Fibroblast of peridontal ligament (primary cell): Measurements from ENCODE around the gene TSG101.
A peak's percentile ranks its signal among the peaks of the same experiment; 100 is the strongest.

ENCODE experiments used
- DNase-seq: peaks from one replicate; pipeline ENCODE4 v3.0.0-alpha.2; 2010; ENCODE audit errors: extremely low read depth

Gene TSG101

DNA sequence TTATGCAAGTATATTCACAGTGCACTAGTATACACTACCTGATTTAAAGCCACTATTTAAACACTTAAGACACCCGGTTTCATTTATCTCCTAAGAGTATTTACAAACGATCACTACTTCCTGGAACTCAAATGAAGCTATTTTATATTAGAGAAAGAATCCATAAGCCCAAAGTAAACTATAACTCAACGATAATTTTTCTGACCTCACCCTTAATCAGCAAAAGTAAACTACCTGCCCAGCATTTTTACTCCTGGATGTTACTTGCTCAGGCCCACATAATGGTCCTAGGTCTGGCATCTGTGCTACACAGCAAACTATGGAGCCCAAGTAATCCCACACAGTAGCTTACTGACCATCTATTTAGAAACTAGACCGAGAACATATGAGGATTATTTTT, 33.4 kb downstream of the TSG101 start:
- DNase-seq, result no peak

DNA sequence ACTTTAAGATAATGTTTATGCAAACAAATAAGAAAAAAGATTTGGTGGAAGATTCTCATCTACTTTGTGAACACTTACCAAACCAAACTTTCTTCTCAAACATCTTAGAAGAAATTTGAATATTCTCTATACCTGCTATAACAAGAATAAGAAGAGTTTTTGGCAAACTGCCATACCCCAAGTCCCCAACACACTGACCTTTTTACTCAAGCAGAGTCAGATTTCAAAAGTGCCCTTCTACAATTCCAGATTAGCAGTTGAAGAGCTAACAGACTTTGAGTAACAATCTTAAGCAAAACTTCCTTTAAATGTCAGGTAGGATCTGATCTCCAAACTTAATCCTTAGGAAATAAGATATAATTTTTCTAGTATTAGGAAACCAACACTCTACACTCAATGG, 33.9 kb downstream of the TSG101 start:
- DNase-seq, result peak; percentile 5

DNA sequence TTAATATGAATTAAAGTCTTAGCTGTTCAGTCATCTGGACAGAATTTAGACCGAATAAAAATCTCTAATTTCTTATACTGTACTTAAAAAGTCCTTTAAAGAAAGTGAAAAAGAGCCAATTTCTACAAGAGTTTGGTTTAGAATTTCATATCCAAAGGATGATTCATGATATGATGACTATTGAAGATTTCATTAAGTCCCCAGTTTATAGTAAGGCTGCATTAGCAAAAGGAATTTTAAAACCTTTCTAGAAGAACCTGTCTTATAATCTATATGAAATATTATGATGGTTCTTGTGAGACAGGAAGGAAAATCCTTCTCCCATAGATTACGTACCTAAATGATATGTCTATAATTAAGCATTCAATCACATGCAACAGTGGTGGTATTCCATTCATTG, 34.8 kb downstream of the TSG101 start:
- DNase-seq, result peak; percentile 24

DNA sequence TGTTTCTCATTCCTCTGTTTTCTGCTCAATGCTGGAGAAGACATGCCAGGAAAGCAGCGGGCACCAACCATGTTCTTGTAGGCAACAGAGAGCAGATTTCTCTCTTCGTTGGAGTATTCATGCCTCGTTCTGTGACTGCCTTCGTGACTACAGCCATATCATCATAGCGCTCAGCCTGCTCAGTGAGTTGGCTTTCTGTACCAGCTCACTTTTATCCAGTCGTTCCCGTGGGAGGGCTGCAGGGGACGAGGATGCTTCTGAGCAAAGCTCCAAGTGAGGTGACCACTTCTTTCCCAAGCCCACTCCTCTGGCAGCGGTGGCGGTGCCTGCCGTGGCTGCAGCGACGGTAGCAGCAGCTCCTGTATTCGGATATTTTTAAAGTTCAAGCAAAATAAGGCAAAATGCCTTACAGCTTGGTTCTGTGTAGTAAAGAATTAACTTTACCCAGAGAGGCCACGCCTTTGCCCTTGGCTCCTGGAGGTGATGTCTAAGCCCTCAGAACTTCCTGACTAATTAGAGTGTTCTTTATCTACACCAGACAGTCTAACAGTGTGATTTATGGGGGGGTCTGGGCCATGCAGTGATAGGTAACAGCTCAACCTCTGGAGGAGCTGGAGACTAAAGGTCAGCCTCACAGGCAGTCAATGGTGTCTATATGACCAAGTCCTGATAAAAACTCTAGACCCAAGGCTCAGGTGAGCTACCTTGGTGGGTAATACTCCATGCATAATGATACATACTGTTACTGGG, 35.8 kb downstream of the TSG101 start:
- DNase-seq, result no peak

DNA sequence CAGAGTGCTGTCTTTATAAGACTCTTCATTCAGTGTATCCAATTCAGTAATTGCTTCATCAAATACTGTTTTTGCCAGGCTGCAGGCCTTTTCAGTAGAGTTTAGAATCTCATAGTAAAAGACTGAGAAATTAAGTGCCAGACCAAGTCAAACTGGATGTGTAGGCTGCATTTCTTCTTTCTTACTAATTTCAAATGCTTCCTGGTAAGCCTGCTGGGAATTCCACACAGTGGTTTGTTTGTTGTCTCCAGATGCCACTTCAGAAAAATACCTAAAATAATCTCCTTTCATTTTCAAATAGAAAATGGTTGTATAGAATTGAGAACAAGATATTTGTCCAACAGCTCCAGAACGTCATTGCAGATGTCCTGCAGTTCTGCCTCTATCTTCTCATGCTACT, 36.4 kb downstream of the TSG101 start:
- peak; percentile 29 for DNase-seq

DNA sequence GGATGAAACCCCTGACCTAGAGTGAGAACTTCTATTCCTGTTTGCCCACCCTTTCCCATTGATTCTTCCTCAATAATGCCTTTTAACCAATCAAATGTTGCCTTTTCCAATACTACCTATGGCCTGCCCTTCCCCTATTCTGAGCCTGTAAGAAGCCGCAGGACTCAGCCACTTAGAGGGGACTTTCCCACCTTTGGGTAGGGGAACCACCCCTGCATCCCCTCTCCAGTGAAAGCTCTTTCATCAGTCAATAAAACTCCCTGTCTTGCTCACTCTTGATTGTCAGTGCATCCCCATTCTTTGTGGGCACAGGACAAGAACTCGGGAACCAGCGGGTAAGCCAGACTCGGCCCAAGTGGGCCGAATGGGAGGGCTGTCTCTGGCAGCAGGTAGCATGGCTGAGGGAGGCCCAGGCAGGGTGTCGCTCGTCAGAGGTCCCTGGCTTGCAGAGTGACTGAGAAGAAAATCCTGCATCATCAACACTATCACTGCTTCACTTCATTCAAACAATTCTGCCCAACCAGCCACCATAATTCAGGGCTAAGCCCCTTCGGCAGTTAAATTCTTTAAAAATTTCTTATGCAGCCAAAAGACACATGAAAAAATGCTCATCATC, 40.7 kb downstream of the TSG101 start:
- DNase-seq, result no peak

DNA sequence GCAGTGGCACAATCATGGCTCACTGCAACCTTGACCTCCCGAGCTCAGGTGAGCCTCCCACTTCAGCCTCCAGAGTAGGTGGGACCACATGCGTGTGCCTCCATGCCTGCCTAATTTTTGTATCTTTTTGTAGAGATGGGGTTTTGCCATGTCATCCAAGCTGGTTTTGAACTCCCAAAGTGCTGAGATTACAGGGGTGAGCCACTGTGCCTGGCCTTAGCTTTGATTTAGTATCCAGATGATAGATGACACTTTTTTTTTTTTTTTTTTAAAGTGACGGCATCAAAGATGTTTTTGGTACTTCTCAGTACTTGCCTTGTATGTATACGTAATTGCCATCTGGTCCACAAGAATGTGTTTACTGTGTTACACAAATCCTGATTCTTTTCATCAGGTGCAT, 47.7 kb downstream of the TSG101 start:
- DNase-seq, result no peak

DNA sequence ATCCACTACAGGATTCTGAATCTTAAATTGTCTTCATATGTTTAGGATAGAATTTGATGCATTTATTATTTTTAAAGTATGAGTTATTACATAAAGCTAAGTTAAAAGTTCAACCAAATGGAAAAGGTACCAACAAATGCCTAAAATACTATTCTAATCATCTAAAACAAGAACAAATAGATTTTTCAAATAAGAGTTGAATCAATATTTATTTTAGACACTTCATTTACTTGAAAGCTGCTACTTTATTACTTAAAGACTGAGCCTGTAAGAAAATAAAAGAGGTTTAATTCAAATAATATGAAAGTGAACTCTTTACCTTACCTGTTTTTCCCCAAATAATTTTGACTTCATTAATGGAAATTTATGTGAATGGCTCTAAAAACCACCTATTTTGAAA, 54.2 kb downstream of the TSG101 start:
- no peak for DNase-seq

DNA sequence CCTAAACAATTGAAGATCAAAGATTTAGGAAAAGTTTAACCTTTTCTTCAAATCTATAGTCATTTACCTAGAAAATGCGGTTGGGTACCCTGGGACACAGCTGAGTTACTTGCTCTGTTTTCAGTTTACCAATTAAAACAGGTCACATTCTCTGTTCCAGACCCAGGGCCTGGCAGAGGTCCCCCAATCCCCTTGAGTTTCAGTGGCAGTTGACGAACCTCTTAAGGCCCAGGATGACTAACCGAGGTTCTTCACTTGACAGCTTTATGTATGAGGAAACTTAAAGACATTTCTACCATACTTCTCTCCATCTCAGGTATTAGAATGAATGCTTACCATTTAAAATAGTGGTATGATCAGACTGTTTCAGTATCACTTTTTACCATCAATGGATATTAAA, 54.7 kb downstream of the TSG101 start:
- DNase-seq, result no peak

DNA sequence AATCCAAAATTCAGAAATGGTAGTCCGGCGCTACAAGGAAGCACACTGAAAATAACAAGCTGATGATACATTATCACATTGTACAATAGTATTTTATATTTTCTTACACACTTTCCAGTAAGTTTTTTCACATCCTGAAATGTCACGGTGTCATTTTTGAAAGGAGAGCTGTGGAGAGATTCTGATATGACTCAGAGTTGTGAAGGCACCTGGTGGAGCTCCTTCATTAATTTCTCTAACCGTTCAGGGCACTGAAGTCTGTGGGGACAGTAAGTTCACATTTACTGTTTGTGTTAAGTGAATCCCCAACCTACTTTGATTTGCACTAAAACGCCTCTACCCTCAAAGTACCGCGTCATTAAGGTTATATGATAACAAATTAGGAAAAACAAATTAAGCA, 57.8 kb downstream of the TSG101 start:
- DNase-seq, result no peak

DNA sequence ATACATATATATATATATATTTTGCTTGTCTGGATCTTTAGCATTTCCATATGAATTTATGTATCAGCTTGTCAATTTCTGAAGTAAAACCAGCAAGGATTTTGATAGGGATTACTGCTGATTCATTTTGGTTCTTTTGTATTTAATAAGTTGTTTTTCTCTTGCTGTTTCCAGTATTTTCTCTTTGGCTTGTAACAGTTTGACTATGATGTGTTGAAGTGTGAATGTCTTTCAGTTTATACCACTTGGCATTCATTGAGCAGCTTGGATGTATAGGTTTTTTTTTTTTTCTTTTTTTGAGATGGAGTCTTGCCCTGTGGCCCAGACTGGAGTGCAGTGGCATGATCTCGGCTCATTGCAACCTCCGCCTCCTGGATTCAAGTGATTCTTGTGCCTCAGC, 58.7 kb downstream of the TSG101 start:
- no peak for DNase-seq

DNA sequence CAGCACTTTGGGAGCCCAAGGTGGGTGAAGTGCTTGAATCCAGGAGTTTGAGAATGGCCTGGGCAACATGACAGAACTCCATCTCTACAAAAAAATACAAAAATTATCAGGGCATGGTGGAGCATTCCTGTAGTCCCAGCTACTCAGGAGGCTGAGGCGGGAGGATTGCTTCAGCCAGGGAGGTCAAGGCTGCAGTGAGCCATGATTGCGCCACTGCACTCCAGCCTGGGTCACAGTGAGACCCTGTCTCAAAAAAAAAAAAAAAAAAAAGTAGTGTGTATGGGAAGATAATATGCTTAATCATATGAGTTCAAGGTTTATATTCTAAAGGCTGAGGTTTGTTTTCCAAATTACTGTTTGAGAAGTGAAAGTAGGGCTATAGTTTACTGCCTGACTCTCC, 60.3 kb downstream of the TSG101 start:
- no peak for DNase-seq

DNA sequence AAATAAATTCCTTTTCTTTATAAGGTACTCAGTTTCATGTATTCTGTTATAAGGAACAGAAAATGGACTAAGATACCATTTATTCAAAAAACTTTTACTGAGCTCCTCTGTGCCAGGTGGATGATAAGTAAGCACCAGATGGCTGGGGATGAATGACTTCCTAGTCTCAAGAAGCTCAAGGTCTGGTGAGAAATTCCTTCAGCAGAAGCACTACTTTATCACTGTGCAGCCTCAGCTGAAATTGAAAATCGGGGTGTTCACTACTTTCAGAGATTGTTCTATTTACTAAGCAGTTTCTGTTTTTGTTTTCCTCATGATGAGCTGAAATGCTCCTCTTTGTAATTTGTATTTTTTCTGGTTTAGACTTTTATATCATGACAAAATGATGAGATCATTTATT, 63.3 kb downstream of the TSG101 start:
- DNase-seq, result no peak

DNA sequence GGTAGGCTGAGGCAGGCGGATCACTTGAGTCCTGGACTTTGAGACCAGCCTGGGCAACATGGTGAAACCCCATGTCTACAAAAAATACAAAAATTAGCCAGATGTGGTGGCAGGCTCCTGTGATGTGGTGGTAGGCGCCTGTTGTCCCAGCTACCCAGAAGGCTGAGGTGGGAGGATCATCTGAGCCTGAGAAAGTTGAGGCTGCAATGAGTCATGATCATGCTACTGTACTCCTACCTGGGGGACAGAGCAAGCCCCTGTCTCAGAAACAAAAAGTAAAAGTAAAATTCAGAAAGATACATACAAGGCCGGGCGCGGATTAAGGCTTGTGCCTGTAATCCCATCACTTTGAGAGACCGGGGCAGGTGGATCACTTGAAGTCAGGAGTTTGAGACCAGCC, 64.8 kb downstream of the TSG101 start:
- no peak for DNase-seq

DNA sequence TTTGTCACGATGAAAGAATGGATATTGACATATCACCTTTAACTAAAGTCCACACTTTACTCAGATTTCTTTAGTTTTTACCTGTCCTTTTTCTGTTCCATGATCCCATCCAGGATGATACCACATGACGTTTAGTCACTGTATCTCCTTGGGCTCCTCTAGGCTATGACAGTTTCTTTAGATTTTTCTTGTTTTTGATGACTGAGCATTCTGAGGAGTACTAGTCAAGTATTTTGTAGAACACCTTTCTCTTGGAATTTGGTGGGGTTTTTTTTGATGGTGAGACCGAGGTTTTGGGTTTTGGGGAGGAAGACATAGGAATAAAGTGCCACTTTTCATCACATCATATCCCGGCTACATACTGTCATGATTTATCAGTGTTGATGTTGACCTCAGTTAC, 67.1 kb downstream of the TSG101 start:
- DNase-seq, result no peak

DNA sequence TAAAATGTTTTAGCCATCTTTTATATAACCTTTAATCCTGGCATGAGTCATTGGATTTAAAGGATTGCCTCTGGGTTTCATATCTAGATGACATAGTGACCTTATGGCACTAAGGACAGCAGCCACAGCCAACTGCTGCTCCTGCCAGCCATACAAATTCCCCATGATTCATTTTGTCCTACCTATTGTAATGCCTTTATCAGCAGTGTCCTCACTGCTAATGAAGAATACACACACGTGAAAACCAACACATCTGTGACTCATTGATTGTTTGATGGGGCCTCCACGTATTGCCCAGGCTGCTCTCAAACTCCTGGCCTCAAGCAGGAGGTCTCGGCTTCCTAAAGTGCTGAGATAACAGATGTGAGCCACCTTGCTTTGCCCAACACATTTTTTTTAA, 69.3 kb downstream of the TSG101 start:
- DNase-seq, result no peak

DNA sequence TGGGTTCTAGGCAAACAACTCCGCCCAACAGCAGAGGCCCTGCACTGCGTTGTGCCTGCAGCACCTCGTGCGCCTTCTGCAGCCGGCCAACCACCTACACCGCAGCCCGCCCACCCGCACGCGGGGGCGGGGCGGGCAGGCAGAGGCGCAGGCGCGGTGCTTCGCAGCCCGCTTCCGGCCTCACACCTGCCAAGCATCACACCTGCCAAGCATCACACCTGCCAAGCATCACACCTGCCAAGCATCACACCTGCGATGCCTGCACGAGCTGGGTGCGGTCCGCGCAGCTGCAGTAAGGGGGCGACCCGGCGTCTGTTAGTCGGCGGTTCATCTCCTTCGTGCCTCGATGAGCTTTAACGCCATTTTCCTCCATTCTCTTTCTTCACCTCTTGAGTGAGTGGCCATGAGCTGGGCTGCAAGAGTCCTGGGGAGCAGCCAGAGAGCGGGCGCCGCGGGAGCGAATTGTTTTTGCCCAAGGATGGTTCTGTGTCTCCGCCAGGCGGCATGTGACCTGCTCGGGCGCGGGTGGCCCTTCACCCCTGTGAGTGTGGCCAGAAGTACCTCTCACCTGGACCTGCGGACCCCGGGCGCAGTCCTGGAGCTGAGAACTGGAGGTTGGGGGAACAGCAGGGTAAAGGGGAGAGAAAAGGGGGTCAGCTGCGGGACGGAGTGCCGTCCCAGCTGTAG, 70.9 kb downstream of the TSG101 start, which contains the start of gene LDHAL6A:
Gene LDHAL6A, plus strand, starts transcription at position 171 of the 687 bp plus-strand sequence. CDS start 825 bp downstream, outside the sequence.
- no peak for DNase-seq

DNA sequence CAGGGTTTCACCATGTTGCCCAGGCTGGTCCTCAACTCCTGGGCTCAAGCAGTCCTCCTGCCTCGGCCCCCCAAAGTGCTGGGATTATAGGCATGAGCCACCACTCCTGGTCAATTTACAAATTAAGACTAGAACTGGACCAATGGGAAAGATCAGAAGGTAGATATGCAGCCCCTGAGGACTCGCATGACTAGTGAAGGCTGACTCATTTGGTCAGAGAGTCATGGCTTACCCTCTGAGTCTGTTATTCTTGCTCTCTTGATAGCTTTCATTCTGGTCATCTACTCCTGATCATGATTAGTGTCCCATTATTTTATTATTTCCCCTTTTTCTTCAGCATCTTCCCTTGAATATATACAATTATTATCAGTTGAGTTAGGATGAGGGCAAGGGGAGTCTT, 73.8 kb downstream of the TSG101 start:
- peak; percentile 20 for DNase-seq

DNA sequence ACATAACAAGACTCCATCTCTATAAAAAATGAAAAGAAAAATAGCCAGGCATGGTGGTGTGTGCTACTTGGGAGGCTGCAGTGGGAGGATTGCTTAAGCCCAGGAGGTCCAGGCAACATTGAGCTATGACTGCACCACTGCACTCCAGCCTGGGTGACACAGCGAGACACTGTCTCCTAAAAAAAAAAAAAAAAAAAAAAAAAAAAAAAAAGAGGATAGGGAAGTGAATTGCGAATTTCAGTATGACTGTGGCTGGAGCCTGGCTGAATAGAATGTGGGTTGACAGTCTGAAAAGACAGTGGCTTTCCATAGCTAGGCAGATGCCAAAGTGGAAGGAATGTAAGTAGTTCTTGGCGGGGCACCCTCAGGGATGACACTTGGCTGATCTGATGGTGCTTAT, 77.5 kb downstream of the TSG101 start:
- no peak for DNase-seq

DNA sequence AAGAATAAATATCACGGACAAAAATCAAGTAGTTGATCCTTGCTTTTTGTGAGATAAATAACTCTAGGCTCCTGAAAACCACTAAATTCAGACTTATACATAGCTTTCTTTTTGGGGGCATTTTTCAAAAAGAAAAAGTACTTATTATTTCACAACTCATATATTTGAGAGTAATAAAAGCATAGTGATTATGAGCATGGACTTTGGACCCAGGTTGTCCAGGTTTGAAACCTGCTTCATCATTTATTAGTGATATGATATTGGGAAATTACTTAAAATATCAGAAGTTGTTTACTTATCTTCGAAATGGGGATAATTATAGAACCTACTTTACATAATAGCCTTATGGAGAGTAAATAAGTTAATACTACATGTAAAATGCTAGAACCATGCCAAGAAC, 88.1 kb downstream of the TSG101 start:
- no peak for DNase-seq
